T-cell (primary cell): Measurements from ENCODE around the gene IVD. TPM values are rescaled to one million over a fixed set of nuclear protein-coding genes. Genes with fewer than 3 reads are reported as not detected.

Experiments used
- ATAC-seq, 4 experiments: fragments of 200-7000 bp in 3 of 4; fragments of 150-1000 bp in 1 of 4; cut with Tn5 transposase; replicated peaks in 1 of 4; 1 replicate in 3 of 4; 2 replicates in 1 of 4; pipeline ENCODE4 v1.10.0; 2021; ENCODE audit warnings: moderate library complexity in 3 of 4, mild to moderate bottlenecking in 2 of 4, moderate number of reproducible peaks in 1 of 4
- CTCF ChIA-PET, 2 donors: fragments of 300-600 bp; sonication (Branson Sonifier 250); formaldehyde crosslinking; loops; one replicate each; lab custom pipeline; 2022; ENCODE audit warnings: antibody characterized with exemption in 2 of 2; lab: Charles Lee
- POLR2A ChIA-PET, 2 donors: fragments of 300-600 bp; sonication (Branson Sonifier 250); formaldehyde crosslinking; loops; one replicate each; lab custom pipeline; 2022; ENCODE audit warnings: antibody characterized with exemption in 2 of 2; lab: Charles Lee
- DNase-seq, 35 experiments: peaks; one replicate each; pipeline versions ENCODE4 v3.0.0 to v3.0.0-alpha.2; 2013 to 2023
- H3K27ac ChIP-seq: one replicate; pipeline ENCODE4 v1.5.1; 2013; ENCODE audit warnings: low read length
- H3K27me3 ChIP-seq, 2 experiments: replicated peaks in 1 of 2; 1 replicate in 1 of 2; 2 replicates in 1 of 2; pipeline versions ENCODE4 v1.6.1 to v1.7.0; 2013; ENCODE audit warnings: low read length in 1 of 2, mixed read lengths in 1 of 2; ENCODE audit not compliant: control insufficient read depth in 2 of 2, insufficient read depth in 2 of 2; ENCODE audit errors: extremely low read depth in 1 of 2
- H3K36me3 ChIP-seq, 2 donors: 1 replicate in 1 of 2; 2 replicates in 1 of 2; pipeline versions ENCODE4 v1.6.1 to v1.7.0; 2013; ENCODE audit warnings: low read length in 1 of 2; ENCODE audit not compliant: control insufficient read depth in 2 of 2, insufficient read depth in 1 of 2; ENCODE audit errors: extremely low read depth in 1 of 2
- H3K4me1 ChIP-seq, 2 experiments: 1 replicate in 1 of 2; 2 replicates in 1 of 2; pipeline versions ENCODE4 v1.6.1 to v1.7.0; 2013; ENCODE audit warnings: low read length in 2 of 2, mixed read lengths in 1 of 2; ENCODE audit not compliant: insufficient read depth in 2 of 2, control insufficient read depth in 1 of 2; ENCODE audit errors: extremely low read depth in 1 of 2
- H3K4me3 ChIP-seq, 2 donors: 1 replicate in 1 of 2; 2 replicates in 1 of 2; pipeline versions ENCODE4 v1.5.1 to v1.7.0; 2013; ENCODE audit warnings: mild to moderate bottlenecking in 2 of 2, low read length in 1 of 2, moderate library complexity in 1 of 2; ENCODE audit not compliant: control insufficient read depth in 1 of 2; ENCODE audit errors: extremely low read depth in 1 of 2
- H3K9me3 ChIP-seq: 2 replicates; pipeline ENCODE4 v1.7.0; 2013
- H3K27ac Mint-ChIP-seq, 2 donors: one replicate each; pipeline ENCODE4 v1.8.0; 2020 to 2021; ENCODE audit warnings: mild to moderate bottlenecking in 2 of 2, mixed read lengths in 2 of 2
- H3K27me3 Mint-ChIP-seq, 2 donors: one replicate each; pipeline ENCODE4 v1.8.0; 2021 to 2022; ENCODE audit warnings: mixed read lengths in 2 of 2
- H3K36me3 Mint-ChIP-seq: one replicate; pipeline ENCODE4 v1.8.0; 2021; ENCODE audit warnings: mixed read lengths
- H3K4me1 Mint-ChIP-seq, 3 donors: one replicate each; pipeline ENCODE4 v1.8.0; 2020 to 2022; ENCODE audit warnings: mixed read lengths in 3 of 3, mild to moderate bottlenecking in 1 of 3
- H3K4me3 Mint-ChIP-seq, 3 donors: one replicate each; pipeline ENCODE4 v1.8.0; 2020 to 2022; ENCODE audit warnings: mild to moderate bottlenecking in 3 of 3, mixed read lengths in 3 of 3, moderate library complexity in 3 of 3
- H3K9me3 Mint-ChIP-seq, 3 donors: one replicate each; pipeline ENCODE4 v1.8.0; 2020 to 2022; ENCODE audit warnings: mixed read lengths in 3 of 3
- whole genome bisulfite sequencing: methylation state at CpG from one replicate; pipeline ENCODE4 v1.1.5; 2013; ENCODE audit warnings: missing lambda C conversion rate; ENCODE audit not compliant: insufficient coverage; 5-methylcytosine and 5-hydroxymethylcytosine counted together
- total RNA-seq, 35 experiments: library from RNA in 6 of 35; stranded (reverse) in 6 of 35; fragments of 120-200 nt in 1 of 35; gene quantifications; one replicate each; pipeline versions ENCODE4 v1.2.1 to v1.2.4 and lab custom pipeline; 2013 to 2026

The IVD gene
- total RNA-seq, 5 donors from 2014 or later (not counting 1 experiment from before 2014, with no cell fraction given): 52.3 to 89.8 (median 81.4) TPM

DNA sequence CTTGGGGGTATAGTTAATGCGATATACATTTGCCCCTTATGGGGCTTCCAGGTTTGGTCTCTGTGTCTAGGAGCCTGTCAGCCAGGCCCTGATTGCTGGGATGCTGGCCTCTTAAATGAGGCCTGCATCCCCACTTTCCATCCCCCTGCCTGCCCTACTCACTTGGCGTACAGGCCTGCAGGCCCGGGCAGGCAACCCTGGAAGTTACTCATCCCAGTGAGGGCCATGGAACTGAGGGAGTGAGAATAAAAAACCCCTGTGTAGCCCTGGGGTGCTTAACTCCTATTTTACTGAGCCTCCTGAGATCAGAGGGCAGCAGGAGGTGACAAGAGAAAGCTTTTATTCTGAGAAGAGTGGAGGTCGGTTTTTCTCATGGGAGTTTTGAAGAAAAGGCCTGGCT lies 45.6 kb upstream of the IVD start:
- peaks cover 2 to 32% of the 10 kb centered on the region in 2 experiments for H3K4me1 ChIP-seq
- Mint-ChIP-seq H3K4me3 (peak overlapping the region in 2 of 3 donors; percentile 13 to 83), H3K9me3 (no peaks in the 10 kb centered on the region), H3K27ac (no peak overlapping the region), H3K4me1 (peaks cover 12 to 22% (median 19%) of the 10 kb centered on the region in 3 donors), H3K27me3 (peaks cover 0 to 7% of the 10 kb centered on the region in 2 donors), H3K36me3 (peaks cover 17% of the 10 kb centered on the region)
- H3K36me3 ChIP-seq: peaks cover 2 to 6% of the 10 kb centered on the region in 2 donors
- WGBS: 90% methylated on average over 2 of the region's 4 CpGs
- no peak overlapping the region for H3K27ac ChIP-seq
- no peak overlapping the region for H3K4me3 ChIP-seq
- DNase-seq: no peak
- no peak for ATAC-seq
- H3K9me3 ChIP-seq: no peaks in the 10 kb centered on the region
- ChIA-PET POLR2A (no interaction called here), CTCF (no interaction called here)
- peaks cover 0 to 11% of the 10 kb centered on the region in 2 experiments for H3K27me3 ChIP-seq

DNA sequence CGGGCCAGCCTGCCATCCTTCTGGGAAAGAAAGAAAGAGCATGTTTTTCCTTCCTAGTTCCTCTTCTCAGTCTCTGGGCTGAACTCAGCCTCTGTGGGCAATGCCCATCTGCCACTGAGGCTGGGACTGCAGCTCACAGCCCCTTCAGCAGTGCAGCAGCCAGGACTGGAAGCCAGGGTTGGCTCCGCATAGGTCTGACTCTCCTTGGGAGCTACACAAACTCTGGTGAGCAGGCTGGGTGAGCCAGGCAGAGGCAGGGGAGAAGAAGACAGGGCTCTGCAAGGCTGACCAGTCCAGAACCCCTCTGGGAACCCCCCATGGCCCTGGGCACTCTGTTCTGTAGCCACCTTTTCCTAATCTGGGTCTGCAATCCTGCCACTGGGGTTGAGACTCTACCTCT lies 44.0 kb upstream of the IVD start:
- Mint-ChIP-seq H3K27ac (no peak overlapping the region), H3K9me3 (no peaks in the 10 kb centered on the region), H3K36me3 (peaks cover 17% of the 10 kb centered on the region), H3K27me3 (peaks cover 0 to 1% of the 10 kb centered on the region in 2 donors), H3K4me1 (peaks cover 22 to 30% (median 23%) of the 10 kb centered on the region in 3 donors), H3K4me3 (no peak overlapping the region)
- ChIA-PET CTCF (no interaction called here), POLR2A (no interaction called here)
- Histone ChIP-seq H3K27me3 (peaks cover 0 to 8% of the 10 kb centered on the region in 2 experiments), H3K36me3 (peaks cover 2 to 6% of the 10 kb centered on the region in 2 donors), H3K4me3 (no peak overlapping the region), H3K27ac (no peak overlapping the region), H3K4me1 (peaks cover 2 to 48% of the 10 kb centered on the region in 2 experiments), H3K9me3 (no peaks in the 10 kb centered on the region)
- WGBS: 93% methylated on average over 2 of the region's 2 CpGs
- ATAC-seq: no peak
- no peak for DNase-seq

DNA sequence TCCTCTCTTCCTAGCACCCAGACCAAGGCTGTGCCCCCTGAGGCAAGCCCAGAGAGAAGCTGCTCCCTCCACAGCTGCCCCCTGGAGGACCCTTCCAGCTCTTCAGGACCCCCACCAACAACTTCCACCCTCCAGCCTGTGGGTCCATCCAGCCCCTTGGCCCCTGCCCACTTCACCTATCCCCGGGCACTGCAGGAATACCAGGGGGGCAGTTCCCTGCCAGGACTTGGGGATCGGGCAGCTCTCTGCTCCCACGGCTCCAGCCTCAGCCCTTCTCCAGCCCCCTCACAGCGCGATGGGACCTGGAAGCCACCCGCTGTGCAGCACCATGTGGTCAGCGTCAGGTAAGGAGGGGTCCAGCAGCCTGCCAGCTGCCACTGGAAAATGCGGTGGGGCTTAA lies 42.0 kb upstream of the IVD start:
- peaks cover 17% of the 10 kb centered on the region for H3K36me3 Mint-ChIP-seq
- POLR2A ChIA-PET: no interaction called here
- no peak overlapping the region for H3K4me3 ChIP-seq

DNA sequence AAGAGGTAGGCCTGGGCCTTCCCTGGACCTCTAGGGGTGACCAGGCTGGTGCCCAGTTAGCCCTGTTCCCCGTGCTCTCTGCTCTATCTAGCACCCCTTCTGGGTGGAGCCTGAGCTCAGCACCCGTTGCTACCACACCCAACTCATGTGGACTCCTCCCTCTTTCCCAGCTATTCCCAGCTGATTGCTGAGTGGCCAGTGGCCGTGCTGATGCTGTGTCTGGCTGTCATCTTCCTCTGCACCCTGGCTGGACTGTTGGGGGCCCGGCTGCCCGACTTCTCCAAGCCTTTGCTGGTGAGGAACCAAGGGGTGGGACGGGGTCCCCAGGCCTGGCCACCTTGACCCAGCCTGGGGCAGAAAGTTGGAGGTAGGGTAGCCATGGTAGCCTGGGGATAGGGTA lies 41.3 kb upstream of the IVD start:
- Mint-ChIP-seq H3K9me3 (no peaks in the 10 kb centered on the region), H3K4me3 (no peak overlapping the region), H3K4me1 (peaks cover 18 to 32% (median 28%) of the 10 kb centered on the region in 3 donors), H3K27ac (no peak overlapping the region), H3K27me3 (no peaks in the 10 kb centered on the region), H3K36me3 (peaks cover 17% of the 10 kb centered on the region)
- peaks cover 8 to 48% of the 10 kb centered on the region in 2 experiments for H3K4me1 ChIP-seq
- WGBS: 92% methylated on average over 5 of the region's 6 CpGs
- DNase-seq: no peak
- CTCF ChIA-PET: no interaction called here
- H3K9me3 ChIP-seq: no peaks in the 10 kb centered on the region
- POLR2A ChIA-PET: no interaction called here
- ATAC-seq: no peak
- H3K27me3 ChIP-seq: no peaks in the 10 kb centered on the region
- H3K36me3 ChIP-seq: peaks cover 2 to 6% of the 10 kb centered on the region in 2 donors
- no peak overlapping the region for H3K27ac ChIP-seq
- H3K4me3 ChIP-seq: no peak overlapping the region

More for the DNA sequence above, 42.0 kb upstream of the IVD start:
- H3K4me3 Mint-ChIP-seq: no peak overlapping the region
- DNase-seq (no peak), ATAC-seq (no peak)
- H3K4me1 Mint-ChIP-seq: peaks cover 23 to 37% (median 31%) of the 10 kb centered on the region in 3 donors
- H3K36me3 ChIP-seq: peaks cover 2 to 6% of the 10 kb centered on the region in 2 donors
- H3K27me3 Mint-ChIP-seq: no peaks in the 10 kb centered on the region
- H3K9me3 Mint-ChIP-seq: no peaks in the 10 kb centered on the region
- no peak overlapping the region for H3K27ac Mint-ChIP-seq
- CTCF ChIA-PET: no interaction called here
- no peaks in the 10 kb centered on the region for H3K9me3 ChIP-seq
- H3K4me1 ChIP-seq: peaks cover 10 to 51% of the 10 kb centered on the region in 2 experiments
- WGBS: 98% methylated on average over 6 of the region's 8 CpGs
- peaks cover 0 to 2% of the 10 kb centered on the region in 2 experiments for H3K27me3 ChIP-seq
- H3K27ac ChIP-seq: no peak overlapping the region

DNA sequence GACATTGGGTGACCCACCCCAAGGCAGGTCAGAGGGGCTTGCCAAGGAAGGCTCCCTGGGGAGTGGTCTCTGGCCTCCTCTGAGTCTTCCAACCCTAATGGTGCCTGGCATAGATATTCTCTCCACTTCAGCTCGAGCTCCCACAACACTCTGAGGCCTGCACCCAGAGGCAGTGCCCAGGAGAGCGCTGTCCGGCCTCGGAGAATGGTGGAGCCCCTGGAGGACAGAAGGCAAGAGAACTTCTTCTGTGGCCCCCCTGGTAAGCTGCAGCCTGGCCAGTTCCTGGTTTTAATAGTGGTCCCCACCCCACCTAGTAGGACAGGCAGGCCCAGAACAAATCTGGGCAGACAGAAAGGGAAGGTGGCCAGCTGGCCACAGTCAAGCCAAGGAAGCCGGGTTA lies 40.6 kb upstream of the IVD start:
- no peaks in the 10 kb centered on the region for H3K9me3 ChIP-seq
- POLR2A ChIA-PET: no interaction called here
- DNase-seq (no peak), ATAC-seq (no peak)
- Mint-ChIP-seq H3K36me3 (peaks cover 17% of the 10 kb centered on the region), H3K4me3 (peak overlapping the region in 1 of 3 donors; percentile 87), H3K4me1 (peaks cover 18 to 30% (median 28%) of the 10 kb centered on the region in 3 donors), H3K27ac (no peak overlapping the region), H3K27me3 (no peaks in the 10 kb centered on the region), H3K9me3 (no peaks in the 10 kb centered on the region)
- no peak overlapping the region for H3K4me3 ChIP-seq
- H3K27me3 ChIP-seq: no peaks in the 10 kb centered on the region
- H3K4me1 ChIP-seq: peaks cover 8 to 48% of the 10 kb centered on the region in 2 experiments
- CTCF ChIA-PET: interaction anchor here in 1 of 2 donors (0.9 kb wide), 1 partner anchor 25 kb away, joined by 3 read pairs; no protein-coding TSS in a partner anchor
- H3K27ac ChIP-seq: no peak overlapping the region
- WGBS: 100% methylated on average over 4 of the region's 5 CpGs
- peaks cover 2 to 6% of the 10 kb centered on the region in 2 donors for H3K36me3 ChIP-seq

DNA sequence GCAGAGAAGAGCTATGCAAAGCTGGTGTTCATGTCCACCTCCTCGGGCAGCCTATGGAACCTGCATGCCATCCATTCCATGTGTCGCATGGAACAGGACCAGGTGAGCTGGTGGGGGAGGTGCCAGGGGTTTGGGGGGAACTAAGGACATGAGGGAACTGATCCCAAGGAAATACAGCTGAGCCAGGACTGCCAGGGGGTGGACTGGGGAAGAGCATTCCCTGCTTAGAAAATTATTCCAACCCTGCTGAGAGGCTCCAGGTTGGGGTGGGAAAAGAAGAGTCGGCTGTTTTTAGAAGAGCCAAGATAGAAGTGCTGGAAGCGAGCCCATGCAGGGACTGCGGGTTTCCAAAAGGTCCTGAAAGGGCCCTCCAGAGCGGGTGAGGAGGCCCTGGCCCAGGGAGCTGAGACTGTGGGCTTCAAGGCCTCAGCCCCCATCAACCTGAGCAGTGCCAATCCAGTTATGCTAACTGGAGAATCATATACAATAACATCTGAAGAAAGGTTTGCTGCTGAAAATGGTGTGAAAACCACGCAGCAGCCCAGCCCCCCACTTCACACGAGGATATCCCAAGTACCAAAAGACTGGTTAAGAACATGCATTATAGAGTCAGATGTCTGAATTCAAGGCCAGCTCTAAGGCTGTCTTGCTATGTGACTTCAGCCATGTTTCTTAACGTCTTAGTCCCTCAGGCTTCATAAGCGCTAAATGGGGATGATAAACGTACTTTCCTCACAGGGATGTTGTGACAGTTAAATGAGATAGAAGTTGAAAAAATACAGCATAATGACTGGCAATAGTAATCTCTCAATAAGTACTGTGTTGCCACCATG lies 39.8 kb upstream of the IVD start:
- H3K27ac Mint-ChIP-seq: no peak overlapping the region
- ChIA-PET CTCF (interaction anchor here (0.6 to 1.8 kb wide), 5 partner anchors 21 to 342 kb away, joined by 3 to 5 read pairs (median 4); no protein-coding TSS in a partner anchor), POLR2A (no interaction called here)
- peaks cover 18 to 30% (median 28%) of the 10 kb centered on the region in 3 donors for H3K4me1 Mint-ChIP-seq
- no peak for ATAC-seq
- WGBS: 91% methylated on average over 7 of the region's 11 CpGs
- H3K4me3 Mint-ChIP-seq: peak overlapping the region in 1 of 3 donors; percentile 87
- Histone ChIP-seq H3K4me3 (no peak overlapping the region), H3K27me3 (no peaks in the 10 kb centered on the region), H3K4me1 (peaks cover 8 to 48% of the 10 kb centered on the region in 2 experiments), H3K9me3 (no peaks in the 10 kb centered on the region), H3K36me3 (peaks cover 2 to 6% of the 10 kb centered on the region in 2 donors), H3K27ac (no peak overlapping the region)
- no peaks in the 10 kb centered on the region for H3K27me3 Mint-ChIP-seq
- peaks cover 15% of the 10 kb centered on the region for H3K36me3 Mint-ChIP-seq
- no peak for DNase-seq
- H3K9me3 Mint-ChIP-seq: no peaks in the 10 kb centered on the region
